ENCODE measurements around the gene GPR132. TPM values are rescaled to one million over a fixed set of nuclear protein-coding genes. Genes with fewer than 3 reads are reported as not detected.

Gene GPR132
- polyA plus RNA-seq, 1 donor from 2014 or later, result not detected

GRCh38 chr14:105011312-105011990, 53.8 kb downstream of the GPR132 start:
- no peak overlapping the region for H3K9ac ChIP-seq (ENCODE audit: low read length)
- no peaks in the 10 kb centered on the region for H3K27me3 ChIP-seq (ENCODE audit: insufficient read depth, low read depth, low read length)
- H3K9me2 ChIP-seq (ENCODE audit: insufficient read depth, low read length), result no peaks in the 10 kb centered on the region
- H3K9me3 ChIP-seq (ENCODE audit: low read length), result no peaks in the 10 kb centered on the region
- peaks cover 46% of the 10 kb centered on the region for H3K79me2 ChIP-seq (replicated peaks; ENCODE audit: insufficient read depth, low read length)
- no peak overlapping the region for H2AFZ ChIP-seq (ENCODE audit: low read depth, low read length)
- no peak overlapping the region for H3K4me3 ChIP-seq (ENCODE audit: low read length)
- H4K20me1 ChIP-seq (ENCODE audit: insufficient read depth), result no peaks in the 10 kb centered on the region
- no peaks in the 10 kb centered on the region for H3F3A ChIP-seq (ENCODE audit: insufficient read depth, low read length, poor library complexity, severe bottlenecking)
- H3K36me3 ChIP-seq (ENCODE audit: insufficient read depth, low read length), result no peaks in the 10 kb centered on the region
- no peak overlapping the region for H3K4me2 ChIP-seq (ENCODE audit: low read length)
- H3K27ac ChIP-seq (ENCODE audit: low read length), result no peak overlapping the region
- no peak for TF ChIP-seq CTCF (IDR thresholded peaks at IDR 0.05; ENCODE audit: poor library complexity, severe bottlenecking)
- TF ChIP-seq POLR2AphosphoS5 (IDR thresholded peaks at IDR 0.05), result no peak
- no peak for TF ChIP-seq MXI1 (conservative IDR thresholded peaks at IDR 0.05; ENCODE audit: poor library complexity, severe bottlenecking)
- TF ChIP-seq SMC3 (conservative IDR thresholded peaks at IDR 0.05; ENCODE audit: poor library complexity), result no peak
- no peak for TF ChIP-seq RAD21 (conservative IDR thresholded peaks at IDR 0.05)
- TF ChIP-seq EZH2 (IDR thresholded peaks at IDR 0.05; ENCODE audit: borderline replicate concordance, insufficient read depth, low read length, poor library complexity, severe bottlenecking), result no peak
- TF ChIP-seq, protein P1, sequence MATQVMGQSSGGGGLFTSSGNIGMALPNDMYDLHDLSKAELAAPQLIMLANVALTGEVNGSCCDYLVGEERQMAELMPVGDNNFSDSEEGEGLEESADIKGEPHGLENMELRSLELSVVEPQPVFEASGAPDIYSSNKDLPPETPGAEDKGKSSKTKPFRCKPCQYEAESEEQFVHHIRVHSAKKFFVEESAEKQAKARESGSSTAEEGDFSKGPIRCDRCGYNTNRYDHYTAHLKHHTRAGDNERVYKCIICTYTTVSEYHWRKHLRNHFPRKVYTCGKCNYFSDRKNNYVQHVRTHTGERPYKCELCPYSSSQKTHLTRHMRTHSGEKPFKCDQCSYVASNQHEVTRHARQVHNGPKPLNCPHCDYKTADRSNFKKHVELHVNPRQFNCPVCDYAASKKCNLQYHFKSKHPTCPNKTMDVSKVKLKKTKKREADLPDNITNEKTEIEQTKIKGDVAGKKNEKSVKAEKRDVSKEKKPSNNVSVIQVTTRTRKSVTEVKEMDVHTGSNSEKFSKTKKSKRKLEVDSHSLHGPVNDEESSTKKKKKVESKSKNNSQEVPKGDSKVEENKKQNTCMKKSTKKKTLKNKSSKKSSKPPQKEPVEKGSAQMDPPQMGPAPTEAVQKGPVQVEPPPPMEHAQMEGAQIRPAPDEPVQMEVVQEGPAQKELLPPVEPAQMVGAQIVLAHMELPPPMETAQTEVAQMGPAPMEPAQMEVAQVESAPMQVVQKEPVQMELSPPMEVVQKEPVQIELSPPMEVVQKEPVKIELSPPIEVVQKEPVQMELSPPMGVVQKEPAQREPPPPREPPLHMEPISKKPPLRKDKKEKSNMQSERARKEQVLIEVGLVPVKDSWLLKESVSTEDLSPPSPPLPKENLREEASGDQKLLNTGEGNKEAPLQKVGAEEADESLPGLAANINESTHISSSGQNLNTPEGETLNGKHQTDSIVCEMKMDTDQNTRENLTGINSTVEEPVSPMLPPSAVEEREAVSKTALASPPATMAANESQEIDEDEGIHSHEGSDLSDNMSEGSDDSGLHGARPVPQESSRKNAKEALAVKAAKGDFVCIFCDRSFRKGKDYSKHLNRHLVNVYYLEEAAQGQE (IDR thresholded peaks at IDR 0.05; ENCODE audit: borderline replicate concordance), result no peak
- no peak for TF ChIP-seq EP300 (conservative IDR thresholded peaks at IDR 0.05; ENCODE audit: poor library complexity, severe bottlenecking)
- TF ChIP-seq TAF1 (IDR thresholded peaks at IDR 0.05; ENCODE audit: low read depth), result no peak

DNA sequence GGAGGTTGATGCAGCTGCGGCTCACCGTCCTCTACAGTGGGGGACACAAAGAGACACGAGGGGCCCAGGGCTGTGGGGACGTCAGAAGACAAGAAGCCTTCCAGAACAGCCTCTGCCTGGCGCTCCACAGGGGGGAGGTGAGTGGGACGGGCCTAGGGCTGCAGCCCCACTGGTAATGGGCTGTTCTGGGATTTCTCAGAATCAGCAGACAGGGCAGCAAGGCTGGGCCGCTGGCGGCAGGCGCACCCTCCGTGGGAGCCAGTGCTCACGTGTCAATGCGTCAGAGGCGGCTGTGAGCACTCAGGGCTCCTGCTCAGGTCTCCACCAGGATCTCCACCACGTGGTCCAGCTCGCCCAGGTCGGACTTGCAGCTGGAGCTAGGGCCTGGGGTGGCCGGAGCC, 54.3 kb downstream of the GPR132 start:
- no peaks in the 10 kb centered on the region for H4K20me1 ChIP-seq (ENCODE audit: insufficient read depth)
- no peaks in the 10 kb centered on the region for H3K9me3 ChIP-seq (ENCODE audit: low read length)
- H3K9me2 ChIP-seq (ENCODE audit: insufficient read depth, low read length), result no peaks in the 10 kb centered on the region
- TF ChIP-seq MXI1 (conservative IDR thresholded peaks at IDR 0.05; ENCODE audit: poor library complexity, severe bottlenecking), result no peak
- no peak for TF ChIP-seq RAD21 (conservative IDR thresholded peaks at IDR 0.05)
- no peak for TF ChIP-seq CTCF (IDR thresholded peaks at IDR 0.05; ENCODE audit: poor library complexity, severe bottlenecking)
- TF ChIP-seq EZH2 (IDR thresholded peaks at IDR 0.05; ENCODE audit: borderline replicate concordance, insufficient read depth, low read length, poor library complexity, severe bottlenecking), result no peak
- TF ChIP-seq, protein P1 (IDR thresholded peaks at IDR 0.05; ENCODE audit: borderline replicate concordance), result no peak
- H3K27ac ChIP-seq (ENCODE audit: low read length), result no peak overlapping the region
- no peaks in the 10 kb centered on the region for H3K27me3 ChIP-seq (ENCODE audit: insufficient read depth, low read depth, low read length)
- H3F3A ChIP-seq (ENCODE audit: insufficient read depth, low read length, poor library complexity, severe bottlenecking), result no peaks in the 10 kb centered on the region
- H2AFZ ChIP-seq (ENCODE audit: low read depth, low read length), result no peak overlapping the region
- no peak overlapping the region for H3K4me3 ChIP-seq (ENCODE audit: low read length)
- H3K79me2 ChIP-seq (replicated peaks; ENCODE audit: insufficient read depth, low read length), result peaks cover 40% of the 10 kb centered on the region
- no peak overlapping the region for H3K9ac ChIP-seq (ENCODE audit: low read length)
- H3K4me2 ChIP-seq (ENCODE audit: low read length), result no peak overlapping the region
- H3K36me3 ChIP-seq (ENCODE audit: insufficient read depth, low read length), result no peaks in the 10 kb centered on the region
